GM21528 (cell line): ENCODE measurements around the gene ZNF423.
"Not testable (repeated sequence)": the region's sequence is repeated elsewhere in the genome, so short reads cannot be mapped to it uniquely, and the experiment has no call there.

Experiments
- ATAC-seq: cut with Tn5 transposase; IDR thresholded peaks from one replicate; pipeline ENCODE4 v1.9.1; 2021; ENCODE audit warnings: mild to moderate bottlenecking, moderate library complexity; ENCODE audit not compliant: unreplicated experiment, low FRiP score

ZNF423 gene

GRCh38 chr16:49527611-49528010 lies 328.3 kb downstream of the ZNF423 start:
- no peak for ATAC-seq

GRCh38 chr16:49526860-49527365 lies 329.0 kb downstream of the ZNF423 start:
- no peak for ATAC-seq

- no peak for ATAC-seq
Observed at GRCh38 chr16:49524947-49525315, 331.0 kb downstream of the ZNF423 start.

GRCh38 chr16:49524216-49524946 lies 331.5 kb downstream of the ZNF423 start:
- no peak for ATAC-seq

- ATAC-seq, result no peak
Observed at GRCh38 chr16:49523435-49524159, 332.3 kb downstream of the ZNF423 start.

- ATAC-seq, result no peak
Observed at GRCh38 chr16:49521734-49522325, 334.1 kb downstream of the ZNF423 start.

GRCh38 chr16:49520492-49521038 lies 335.3 kb downstream of the ZNF423 start:
- no peak for ATAC-seq

- ATAC-seq, result no peak
Observed at GRCh38 chr16:49519741-49520140, 336.2 kb downstream of the ZNF423 start.

GRCh38 chr16:49519008-49519656 lies 336.8 kb downstream of the ZNF423 start:
- ATAC-seq, result no peak

GRCh38 chr16:49516382-49517036 lies 339.4 kb downstream of the ZNF423 start:
- ATAC-seq, result no peak

GRCh38 chr16:49515861-49516260 lies 340.1 kb downstream of the ZNF423 start:
- no peak for ATAC-seq

- no peak for ATAC-seq
Observed at GRCh38 chr16:49515016-49515565, 340.8 kb downstream of the ZNF423 start.

- no peak for ATAC-seq
Observed at GRCh38 chr16:49514073-49514980, 341.6 kb downstream of the ZNF423 start.

- no peak for ATAC-seq
Observed at GRCh38 chr16:49513040-49513439, 342.9 kb downstream of the ZNF423 start.

- ATAC-seq, result no peak
Observed at GRCh38 chr16:49510654-49511305, 345.1 kb downstream of the ZNF423 start.

GRCh38 chr16:49510141-49510540 lies 345.8 kb downstream of the ZNF423 start:
- ATAC-seq, result no peak

GRCh38 chr16:49506058-49507013 lies 349.6 kb downstream of the ZNF423 start:
- ATAC-seq, result not testable (repeated sequence)
